Purkinje cell (primary cell): ENCODE measurements around the gene TXNDC8. TPM values are rescaled to one million over a fixed set of nuclear protein-coding genes. Genes with fewer than 3 reads are reported as not detected.

ENCODE experiments used
- polyA plus RNA-seq: library from polyadenylated mRNA; unstranded; fragments of >200 nt; fragmentation: Nextera tagmentation; gene quantifications from 2 replicates; pipeline ENCODE4 v1.2.1, GENCODE V29; 2014

The TXNDC8 gene
- polyA plus RNA-seq, result not detected in 2 replicates

GRCh38 chr9:110337727-110338126 lies at the start of gene TXNDC8:
Gene TXNDC8 (minus strand): TSS chr9:110337863.

GRCh38 chr9:110256380-110257096 lies 81.1 kb downstream of the TXNDC8 start, which contains the start of gene TXN:
Gene TXN (minus strand): TSS chr9:110256507. CDS start chr9:110256435, 72 bp downstream.

Other genes with a start within 250 kb of the TXNDC8 start
- not detected in 2 replicates for gene C9orf152, start 129.7 kb downstream of the TXNDC8 start, polyA plus RNA-seq
- 669 and 742 TPM in 2 replicates for gene TXN, start 81.4 kb downstream of the TXNDC8 start, polyA plus RNA-seq
- gene SVEP1, start 241.9 kb upstream of the TXNDC8 start, polyA plus RNA-seq, result 0.28 and 0.65 TPM in 2 replicates